Measurements from ENCODE around the gene RIGI.

RIGI gene

GRCh38 chr9:32571969-32572899 lies 46.2 kb upstream of the RIGI start:
- TF ChIP-seq CTCF (IDR thresholded peaks at IDR 0.05; ENCODE audit: poor library complexity, severe bottlenecking) = peak; percentile 89
- DNase-seq (ENCODE audit: low spot score) (peak; percentile 65), ATAC-seq (ENCODE audit: low read depth) (peak; percentile 94)
- Histone ChIP-seq H3K4me1 (ENCODE audit: insufficient read depth, poor library complexity, severe bottlenecking) (peaks cover 14% of the 10 kb centered on the region), H3K27ac (ENCODE audit: poor library complexity, severe bottlenecking) (peak overlapping the region; percentile 69), H3K36me3 (ENCODE audit: low read depth) (peaks cover 37% of the 10 kb centered on the region), H3K4me3 (ENCODE audit: severe bottlenecking) (peak overlapping the region; percentile 92), H3K9me3 (ENCODE audit: severe bottlenecking) (no peaks in the 10 kb centered on the region), H3K27me3 (ENCODE audit: insufficient read depth, poor library complexity, severe bottlenecking) (no peaks in the 10 kb centered on the region)

GRCh38 chr9:32570262-32570661 lies 44.3 kb upstream of the RIGI start:
- Histone ChIP-seq H3K9me3 (ENCODE audit: severe bottlenecking) (no peaks in the 10 kb centered on the region), H3K27me3 (ENCODE audit: insufficient read depth, poor library complexity, severe bottlenecking) (no peaks in the 10 kb centered on the region), H3K36me3 (ENCODE audit: low read depth) (peaks cover 51% of the 10 kb centered on the region), H3K27ac (ENCODE audit: poor library complexity, severe bottlenecking) (no peak overlapping the region), H3K4me3 (ENCODE audit: severe bottlenecking) (no peak overlapping the region), H3K4me1 (ENCODE audit: insufficient read depth, poor library complexity, severe bottlenecking) (peaks cover 14% of the 10 kb centered on the region)
- no peak for TF ChIP-seq CTCF (IDR thresholded peaks at IDR 0.05; ENCODE audit: poor library complexity, severe bottlenecking)
- ATAC-seq (ENCODE audit: low read depth) (no peak), DNase-seq (ENCODE audit: low spot score) (no peak)

GRCh38 chr9:32566770-32567169 lies 40.8 kb upstream of the RIGI start:
- Histone ChIP-seq H3K27ac (ENCODE audit: poor library complexity, severe bottlenecking) (no peak overlapping the region), H3K9me3 (ENCODE audit: severe bottlenecking) (no peaks in the 10 kb centered on the region), H3K36me3 (ENCODE audit: low read depth) (peaks cover 65% of the 10 kb centered on the region), H3K27me3 (ENCODE audit: insufficient read depth, poor library complexity, severe bottlenecking) (no peaks in the 10 kb centered on the region), H3K4me3 (ENCODE audit: severe bottlenecking) (no peak overlapping the region), H3K4me1 (ENCODE audit: insufficient read depth, poor library complexity, severe bottlenecking) (peaks cover 10% of the 10 kb centered on the region)
- no peak for TF ChIP-seq CTCF (IDR thresholded peaks at IDR 0.05; ENCODE audit: poor library complexity, severe bottlenecking)
- DNase-seq (ENCODE audit: low spot score) = no peak
- no peak for ATAC-seq (ENCODE audit: low read depth)

GRCh38 chr9:32565967-32566366 lies 40.0 kb upstream of the RIGI start:
- TF ChIP-seq CTCF (IDR thresholded peaks at IDR 0.05; ENCODE audit: poor library complexity, severe bottlenecking) = no peak
- DNase-seq (ENCODE audit: low spot score) = no peak

GRCh38 chr9:32558408-32558934 lies 32.5 kb upstream of the RIGI start:
- ATAC-seq (ENCODE audit: low read depth) (no peak), DNase-seq (ENCODE audit: low spot score) (no peak)
- Histone ChIP-seq H3K4me3 (ENCODE audit: severe bottlenecking) (no peak overlapping the region), H3K27ac (ENCODE audit: poor library complexity, severe bottlenecking) (no peak overlapping the region), H3K4me1 (ENCODE audit: insufficient read depth, poor library complexity, severe bottlenecking) (peaks cover 1% of the 10 kb centered on the region), H3K36me3 (ENCODE audit: low read depth) (peaks cover 8% of the 10 kb centered on the region), H3K27me3 (ENCODE audit: insufficient read depth, poor library complexity, severe bottlenecking) (no peaks in the 10 kb centered on the region), H3K9me3 (ENCODE audit: severe bottlenecking) (no peaks in the 10 kb centered on the region)
- TF ChIP-seq CTCF (IDR thresholded peaks at IDR 0.05; ENCODE audit: poor library complexity, severe bottlenecking) = no peak

More at GRCh38 chr9:32565967-32566366, 40.0 kb upstream of the RIGI start:
- ATAC-seq (ENCODE audit: low read depth) = no peak
- Histone ChIP-seq H3K9me3 (ENCODE audit: severe bottlenecking) (no peaks in the 10 kb centered on the region), H3K27me3 (ENCODE audit: insufficient read depth, poor library complexity, severe bottlenecking) (no peaks in the 10 kb centered on the region), H3K4me1 (ENCODE audit: insufficient read depth, poor library complexity, severe bottlenecking) (peaks cover 3% of the 10 kb centered on the region), H3K4me3 (ENCODE audit: severe bottlenecking) (no peak overlapping the region), H3K27ac (ENCODE audit: poor library complexity, severe bottlenecking) (no peak overlapping the region), H3K36me3 (ENCODE audit: low read depth) (peaks cover 57% of the 10 kb centered on the region)
